A549 treated with CORT108297 at 1 μM for 4 hours (cell line): Measurements from ENCODE around the gene CCL22. TPM values are rescaled to one million over a fixed set of nuclear protein-coding genes. Genes with fewer than 3 reads are reported as not detected.

Experiments used
- total RNA-seq: library from RNA; stranded (reverse); fragments of 200-300 nt; extraction: Qiagen RNA extraction; gene quantifications from 5 replicates; pipeline ENCODE4 v1.2.3, GENCODE V29; 2022

CCL22 gene
- total RNA-seq = 0.02 to 0.07 TPM (median 0.05 TPM) in 4 of 5 replicates, not detected in the other

GRCh38 chr16:57358527-57359095 lies at the start of gene CCL22:
Gene CCL22 (plus strand): TSS chr16:57358783. CDS start chr16:57358817, 34 bp downstream.

GRCh38 chr16:57372372-57373116 lies 14.0 kb downstream of the CCL22 start, which contains the start of gene CX3CL1:
Gene CX3CL1 (plus strand): TSS chr16:57372490. CDS start chr16:57372569, 79 bp downstream.

GRCh38 chr16:57403965-57404817 lies 45.6 kb downstream of the CCL22 start, which contains the start of gene CCL17:
Gene CCL17 (plus strand): TSS chr16:57404767. CDS start chr16:57413933, 9,166 bp downstream.

Other genes with a start within 250 kb of the CCL22 start
- 87.8 to 119 TPM (median 90.6 TPM) in 5 replicates for gene PSME3IP1, start 172.7 kb upstream of the CCL22 start, total RNA-seq
- gene RSPRY1, start 172.5 kb upstream of the CCL22 start, total RNA-seq = 23.3 to 31.9 TPM (median 26.2 TPM) in 5 replicates
- 69.4 to 80.2 TPM (median 74.9 TPM) in 5 replicates for gene ARL2BP, start 113.5 kb upstream of the CCL22 start, total RNA-seq
- gene PLLP, start 74.1 kb upstream of the CCL22 start, total RNA-seq = 1.2 to 1.8 TPM (median 1.6 TPM) in 5 replicates
- gene CX3CL1, start 13.7 kb downstream of the CCL22 start, total RNA-seq = 0.03 to 0.17 TPM (median 0.07 TPM) in 5 replicates
- gene CCL17, start 46.0 kb downstream of the CCL22 start, total RNA-seq = not detected in 5 replicates
- 70.1 to 90.2 TPM (median 76.5 TPM) in 5 replicates for gene CIAPIN1, start 88.6 kb downstream of the CCL22 start, total RNA-seq
- gene COQ9, start 88.7 kb downstream of the CCL22 start, total RNA-seq = 40.1 to 53.3 TPM (median 51.4 TPM) in 5 replicates
- 105 to 158 TPM (median 114 TPM) in 5 replicates for gene POLR2C, start 103.9 kb downstream of the CCL22 start, total RNA-seq
- gene DOK4, start 127.7 kb downstream of the CCL22 start, total RNA-seq = 33.9 to 50.3 TPM (median 41.5 TPM) in 5 replicates
- gene CCDC102A, start 177.8 kb downstream of the CCL22 start, total RNA-seq = 6.6 to 9.9 TPM (median 8.3 TPM) in 5 replicates
- 0.05 to 0.08 TPM (median 0.06 TPM) in 5 replicates for gene ADGRG5, start 183.9 kb downstream of the CCL22 start, total RNA-seq